Liver (tissue), 9 donors: ENCODE data around the gene ZNF691. TPM values are rescaled to one million over a fixed set of nuclear protein-coding genes. Genes with fewer than 3 reads are reported as not detected.

Source experiments
- DNase-seq: peaks from one replicate; pipeline ENCODE4 v3.0.0-alpha.2; 2017; ENCODE audit warnings: low spot score
- H3K27ac ChIP-seq, 2 donors: one replicate each; pipeline ENCODE4 v1.7.0; 2013; ENCODE audit warnings: inconsistent platforms in 2 of 2, low read length in 2 of 2, control low read depth in 1 of 2, low read depth in 1 of 2, mild to moderate bottlenecking in 1 of 2
- H3K27me3 ChIP-seq, 4 donors: one replicate each; pipeline versions ENCODE4 v1.6.1 to v1.7.0; 2013; ENCODE audit warnings: low read length in 3 of 4, inconsistent platforms in 1 of 4, mild to moderate bottlenecking in 1 of 4, moderate library complexity in 1 of 4; ENCODE audit not compliant: control insufficient read depth in 4 of 4, insufficient read depth in 4 of 4
- H3K36me3 ChIP-seq, 4 donors: one replicate each; pipeline versions ENCODE4 v1.6.1 to v1.7.0; 2013; ENCODE audit warnings: low read length in 3 of 4, mild to moderate bottlenecking in 3 of 4, low read depth in 1 of 4, moderate library complexity in 1 of 4; ENCODE audit not compliant: control insufficient read depth in 4 of 4, insufficient read depth in 3 of 4
- H3K4me1 ChIP-seq, 4 donors: one replicate each; pipeline versions ENCODE4 v1.6.1 to v1.7.0; 2013; ENCODE audit warnings: low read length in 3 of 4, mild to moderate bottlenecking in 3 of 4, moderate library complexity in 1 of 4; ENCODE audit not compliant: control insufficient read depth in 4 of 4, insufficient read depth in 4 of 4
- H3K4me3 ChIP-seq, 3 donors: one replicate each; pipeline versions ENCODE4 v1.6.1 to v1.7.0; 2013; ENCODE audit warnings: low read length in 3 of 3, control low read depth in 1 of 3, low read depth in 1 of 3, mild to moderate bottlenecking in 1 of 3
- H3K9ac ChIP-seq, 2 donors: one replicate each; pipeline ENCODE4 v1.7.0; 2013; ENCODE audit warnings: low read length in 2 of 2, mild to moderate bottlenecking in 2 of 2, moderate library complexity in 2 of 2, control low read depth in 1 of 2, low read depth in 1 of 2
- H3K9me3 ChIP-seq, 4 donors: one replicate each; pipeline versions ENCODE4 v1.6.1 to v1.7.0; 2013; ENCODE audit warnings: low read length in 3 of 4; ENCODE audit not compliant: control insufficient read depth in 4 of 4
- ATF3 ChIP-seq: IDR thresholded peaks from 2 replicates; pipeline ENCODE4 v1.6.1; 2016; ENCODE audit warnings: antibody characterized with exemption
- CTCF ChIP-seq: fragments of 150-350 bp; IDR thresholded peaks from 2 replicates; pipeline ENCODE4 v1.5.1; 2017; ENCODE audit warnings: improper control_type of control experiment, low read depth, low read length; ENCODE audit not compliant: missing input control
- EGR1 ChIP-seq, 2 donors: IDR thresholded peaks; 2 replicates each; pipeline ENCODE4 v1.6.1; 2016 to 2018; ENCODE audit warnings: antibody characterized with exemption in 2 of 2, low read depth in 2 of 2
- FOXA1 ChIP-seq: IDR thresholded peaks from 2 replicates; pipeline ENCODE4 v1.6.1; 2016; ENCODE audit warnings: antibody characterized with exemption
- FOXA2 ChIP-seq: IDR thresholded peaks from 2 replicates; pipeline ENCODE4 v1.6.1; 2016; ENCODE audit warnings: antibody characterized with exemption
- GABPA ChIP-seq, 2 donors: IDR thresholded peaks in 1 of 2; conservative IDR thresholded peaks in 1 of 2; 2 replicates each; pipeline ENCODE4 v1.6.1; 2016; ENCODE audit warnings: antibody characterized with exemption in 2 of 2, mild to moderate bottlenecking in 1 of 2, moderate library complexity in 1 of 2
- HNF4A ChIP-seq, 2 donors: conservative IDR thresholded peaks; 2 replicates each; pipeline ENCODE4 v1.6.1; 2016; ENCODE audit warnings: antibody characterized with exemption in 2 of 2, mild to moderate bottlenecking in 2 of 2
- HNF4G ChIP-seq: IDR thresholded peaks from 2 replicates; pipeline ENCODE4 v1.6.1; 2016; ENCODE audit warnings: antibody characterized with exemption
- JUND ChIP-seq, 2 donors: IDR thresholded peaks; 2 replicates each; pipeline ENCODE4 v1.6.1; 2016; ENCODE audit warnings: antibody characterized with exemption in 2 of 2
- MAX ChIP-seq: IDR thresholded peaks from 2 replicates; pipeline ENCODE4 v1.6.1; 2016; ENCODE audit warnings: antibody characterized with exemption
- NR2F2 ChIP-seq: IDR thresholded peaks from 2 replicates; pipeline ENCODE4 v1.6.1; 2016; ENCODE audit warnings: antibody characterized with exemption
- RAD21 ChIP-seq, 2 donors: IDR thresholded peaks; 2 replicates each; pipeline ENCODE4 v1.6.1; 2016; ENCODE audit warnings: antibody characterized with exemption in 2 of 2, mild to moderate bottlenecking in 2 of 2
- REST ChIP-seq: IDR thresholded peaks from 2 replicates; pipeline ENCODE4 v1.6.1; 2016; ENCODE audit warnings: antibody characterized with exemption, mild to moderate bottlenecking
- RXRA ChIP-seq, 2 donors: IDR thresholded peaks; 2 replicates each; pipeline ENCODE4 v1.6.1; 2017 to 2018; ENCODE audit warnings: antibody characterized with exemption in 2 of 2, mild to moderate bottlenecking in 1 of 2
- SP1 ChIP-seq: IDR thresholded peaks from 2 replicates; pipeline ENCODE4 v1.6.1; 2018; ENCODE audit warnings: antibody characterized with exemption, mild to moderate bottlenecking
- TAF1 ChIP-seq: conservative IDR thresholded peaks from 2 replicates; pipeline ENCODE4 v1.6.1; 2016; ENCODE audit warnings: antibody characterized with exemption, mild to moderate bottlenecking
- YY1 ChIP-seq: IDR thresholded peaks from 2 replicates; pipeline ENCODE4 v1.6.1; 2016; ENCODE audit warnings: antibody characterized with exemption, mild to moderate bottlenecking
- ZBTB33 ChIP-seq: IDR thresholded peaks from 2 replicates; pipeline ENCODE4 v1.6.1; 2016; ENCODE audit warnings: antibody characterized with exemption
- WGBS: extraction: QIAGEN DNeasy Blood & Tissue Kit; methylation state at CpG from one replicate; pipeline ENCODE4 v1.1.7; 2013; 5-methylcytosine and 5-hydroxymethylcytosine counted together
- polyA plus RNA-seq, 2 donors: library from polyadenylated mRNA; stranded (reverse) in 1 of 2; unstranded in 1 of 2; fragments of 200-250 nt in 1 of 2; fragments of >200 nt in 1 of 2; fragmentation: Nextera tagmentation in 1 of 2; extraction: Ambion mirVana in 1 of 2; gene quantifications; one replicate each; pipeline versions ENCODE4 v1.2.1 to v1.2.3, GENCODE V29; 2013 to 2015
- total RNA-seq, 2 donors: library from RNA; depleted of rRNA; stranded (reverse); fragments of >200 nt; gene quantifications; one replicate each; pipeline ENCODE4 v1.2.3, GENCODE V29; 2014
- donor health status: healthy.
- donor health status: healthy.
- donor health status: healthy.
- donor health status: healthy.
- donor health status: healthy.

Gene ZNF691
- total and polyA plus RNA-seq, 4 donors = 2.7 to 8.9 (median 5.5) TPM

GRCh38 chr1:42817440-42817767, 29.0 kb upstream of the ZNF691 start (continued):
- no peak for TF ChIP-seq MAX
- no peak for TF ChIP-seq HNF4A (conservative IDR thresholded peaks at IDR 0.05)
- no peak for TF ChIP-seq HNF4G
- TF ChIP-seq CTCF = no peak
- no peak for TF ChIP-seq YY1

- H3K9ac ChIP-seq = peak overlapping the region in 1 of 2 donors; percentile 63
- peak; percentile 82 to 88 for TF ChIP-seq HNF4A (conservative IDR thresholded peaks at IDR 0.05)
- TF ChIP-seq CTCF = no peak
- TF ChIP-seq MAX = peak; percentile 28
- peak; percentile 60 to 81 for TF ChIP-seq JUND (IDR thresholded peaks at IDR 0.05)
- peak; percentile 52 for TF ChIP-seq ZBTB33
- peak; percentile 46 for TF ChIP-seq ATF3
- TF ChIP-seq GABPA (IDR thresholded peaks at IDR 0.05 in 1 of 2, conservative IDR thresholded peaks at IDR 0.05 in 1 of 2) = no peak
- TF ChIP-seq HNF4G = peak; percentile 28
- TF ChIP-seq RXRA (IDR thresholded peaks at IDR 0.05) = peak; percentile 94 to 97
- TF ChIP-seq SP1 = peak; percentile 96
- TF ChIP-seq EGR1 (IDR thresholded peaks at IDR 0.05; ENCODE audit: low read depth in 2 of 2) = peak in 1 of 2 donors; percentile 41
- TF ChIP-seq RAD21 (IDR thresholded peaks at IDR 0.05) = peak; percentile 36 to 54
- TF ChIP-seq TAF1 = peak; percentile 68
- peak; percentile 88 for TF ChIP-seq YY1
- TF ChIP-seq NR2F2 = no peak
- peak; percentile 71 for TF ChIP-seq FOXA2
- peak; percentile 64 for TF ChIP-seq REST
- peak; percentile 61 for TF ChIP-seq FOXA1
- no peaks in the 10 kb centered on the region for H3K27me3 ChIP-seq
- peak overlapping the region; percentile 96 to 99 for H3K27ac ChIP-seq
- no peak for DNase-seq
- WGBS = 41% methylated on average over 3 of the region's 3 CpGs
- H3K4me1 ChIP-seq = peaks cover 10 to 43% (median 35%) of the 10 kb centered on the region in 4 donors
- no peaks in the 10 kb centered on the region for H3K36me3 ChIP-seq
- no peaks in the 10 kb centered on the region for H3K9me3 ChIP-seq
- peak overlapping the region; percentile 58 to 96 (median 69) for H3K4me3 ChIP-seq
These were observed 28.4 kb upstream of the ZNF691 start for GRCh38 chr1:42817976-42818375.
